Heart right ventricle (tissue), 16 donors: ENCODE data around the gene LNP1. TPM values are rescaled to one million over a fixed set of nuclear protein-coding genes. Genes with fewer than 3 reads are reported as not detected.

Source experiments
- ATAC-seq, 8 donors: fragments of 200-7000 bp; cut with Tn5 transposase; one replicate each; pipeline ENCODE4 v1.9.1; 2020; ENCODE audit warnings: mild to moderate bottlenecking in 8 of 8, moderate library complexity in 8 of 8, moderate number of reproducible peaks in 1 of 8
- DNase-seq, 2 donors: peaks; one replicate each; pipeline ENCODE4 v3.0.0-alpha.2; 2020
- H3K27ac ChIP-seq, 10 donors: fragments of 200-600 bp; sonication (generic) in 2 of 10; one replicate each; pipeline versions ENCODE4 v1.5.0 to v1.8.0; 2020 to 2022; ENCODE audit warnings: mild to moderate bottlenecking in 3 of 10
- H3K27me3 ChIP-seq, 7 donors: fragments of 200-600 bp; one replicate each; pipeline ENCODE4 v1.8.0; 2021 to 2022; ENCODE audit warnings: mild to moderate bottlenecking in 2 of 7
- H3K36me3 ChIP-seq, 9 donors: fragments of 200-600 bp; sonication (generic) in 1 of 9; one replicate each; pipeline versions ENCODE4 v1.5.0 to v1.8.0; 2020 to 2022; ENCODE audit warnings: mild to moderate bottlenecking in 2 of 9
- H3K4me1 ChIP-seq, 9 donors: fragments of 200-600 bp; sonication (generic) in 1 of 9; one replicate each; pipeline versions ENCODE4 v1.5.0 to v1.8.0; 2020 to 2022; ENCODE audit warnings: mild to moderate bottlenecking in 4 of 9
- H3K4me3 ChIP-seq, 10 donors: fragments of 200-600 bp; sonication (generic) in 2 of 10; one replicate each; pipeline versions ENCODE4 v1.5.0 to v1.8.0; 2020 to 2022; ENCODE audit warnings: mild to moderate bottlenecking in 7 of 10, moderate library complexity in 2 of 10
- H3K9me3 ChIP-seq, 11 donors: fragments of 200-600 bp in 10 of 11; sonication (generic) in 2 of 11; one replicate each; pipeline versions ENCODE4 v1.5.0 to v1.8.0; 2013 to 2022; ENCODE audit warnings: mild to moderate bottlenecking in 2 of 11, control low read depth in 1 of 11, moderate library complexity in 1 of 11
- CTCF ChIP-seq, 9 donors: fragments of 200-600 bp; sonication (generic) in 2 of 9; IDR thresholded peaks; one replicate each; pipeline versions ENCODE4 v1.5.0 to v1.8.0; 2021 to 2022; ENCODE audit warnings: antibody characterized with exemption in 9 of 9, mild to moderate bottlenecking in 5 of 9, moderate library complexity in 1 of 9
- WGBS, 2 donors: extraction: QIAGEN DNeasy Blood & Tissue Kit; methylation state at CpG; one replicate each; pipeline ENCODE4 v1.1.7; 2013; ENCODE audit warnings: inconsistent platforms in 1 of 2; 5-methylcytosine and 5-hydroxymethylcytosine counted together
- intact Hi-C, 10 donors: fragments of 100-400 bp; cut with DNase I; formaldehyde crosslinking; loops; one replicate each; pipeline versions ENCODE4 v1.11.1 to v1.14.2; 2022
- polyA plus RNA-seq, 2 donors: library from polyadenylated mRNA; stranded (reverse); fragments of 200-250 nt; gene quantifications; one replicate each; pipeline ENCODE4 v1.2.3, GENCODE V29; 2013
- total RNA-seq, 10 donors: library from RNA; stranded (reverse); fragmentation: NEBNext Ultra II Directional in 3 of 10; extraction: Animal tissue kit (Norgen Biotek cat#: 25700) in 3 of 10; gene quantifications; one replicate each; pipeline versions ENCODE4 v1.2.1 to v1.2.4, GENCODE V29; 2021 to 2023
- donor health status: Arrhythmogenic right ventricular cardiomyopathy.
- donor health status: ischemic (EF 13 %, LVEDD 7.1; RV severe dilation, severe dysfunction).
- donor health status: healthy with polysubstance abuse.
- donor health status: DM: no; HTN: yes; CAD: no.
- donor health status: DM: no; HTN: no; CAD: no.
- donor health status: ischemic (EF 25% LVEDD 6.9; RV normal size, moderate dysfunction).
- donor health status: ischemic (EF 25% LVEDD 5.7; RV mildly dilated, moderate dysfunction).
- donor health status: healthy.
- donor health status: DM: yes; HTN: yes; CAD: no.
- donor health status: Ischemic cardiomyopathy.
- donor health status: ischemic (EF 35%, LVEDD 5.7; RV mildly dilated, moderate dysfunction).
- donor health status: nonischemic (EF 11% LVEDD 7.7; RV severe dilation, severe dysfunction).
- donor health status: DM: yes; HTN: yes; CAD: no.
- donor health status: PGD.
- donor health status: ischemic (EF 29% LVEDD 5.4; RV normal size, mild dysfunction).
- donor health status: nonischemic (EF 23%, LVEDD 6.1; RV moderate dilation, normal function).

LNP1 gene
- total and polyA plus RNA-seq, 12 donors = 1.2 to 5.3 (median 3.8) TPM

GRCh38 chr3:100480081-100480480 lies 78.7 kb downstream of the LNP1 start:
- Histone ChIP-seq H3K27me3 (peaks cover 0 to 10% (median 0%) of the 10 kb centered on the region in 7 donors), H3K9me3 (no peaks in the 10 kb centered on the region), H3K36me3 (no peaks in the 10 kb centered on the region), H3K4me3 (no peak overlapping the region), H3K27ac (no peak overlapping the region), H3K4me1 (no peaks in the 10 kb centered on the region)
- no peak for ATAC-seq
- no peak for TF ChIP-seq CTCF (IDR thresholded peaks at IDR 0.05)
- no peak for DNase-seq
- intact Hi-C loops = no loop called here
- 82 to 88% methylated on average over 5 of the region's 5 CpGs for WGBS, 2 donors

DNA sequence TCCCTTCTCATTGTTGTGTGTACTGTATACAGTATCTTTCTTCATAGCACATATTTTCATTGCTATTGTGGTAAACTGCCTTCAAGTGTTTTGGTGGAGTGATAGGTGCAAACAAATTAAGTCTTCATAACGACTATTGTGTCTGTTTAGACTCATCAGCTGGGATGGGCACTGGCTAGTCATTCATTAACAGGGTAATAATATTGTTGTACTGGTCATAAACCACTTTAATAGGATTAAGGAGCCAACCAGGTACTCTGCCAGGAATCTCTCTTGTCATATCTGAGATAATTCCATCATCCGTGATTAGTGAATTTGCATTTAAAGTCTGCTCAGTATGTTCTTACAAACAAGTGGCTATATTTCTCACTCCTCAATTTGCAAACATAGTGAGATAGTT lies 80.8 kb downstream of the LNP1 start:
- ATAC-seq (no peak), DNase-seq (no peak)
- peaks cover 0 to 10% (median 0%) of the 10 kb centered on the region in 7 donors for H3K27me3 ChIP-seq
- no peak for TF ChIP-seq CTCF (IDR thresholded peaks at IDR 0.05)
- no peaks in the 10 kb centered on the region for H3K9me3 ChIP-seq
- no peaks in the 10 kb centered on the region for H3K36me3 ChIP-seq
- no peaks in the 10 kb centered on the region for H3K4me1 ChIP-seq
- H3K27ac ChIP-seq = no peak overlapping the region
- intact Hi-C loops = no loop called here
- WGBS, 2 donors = 66 to 69% methylated on average over 2 of the region's 2 CpGs
- no peak overlapping the region for H3K4me3 ChIP-seq

- Histone ChIP-seq H3K36me3 (no peaks in the 10 kb centered on the region), H3K4me1 (no peaks in the 10 kb centered on the region), H3K9me3 (no peaks in the 10 kb centered on the region), H3K27ac (no peak overlapping the region), H3K27me3 (peaks cover 0 to 10% (median 0%) of the 10 kb centered on the region in 7 donors), H3K4me3 (no peak overlapping the region)
- 90 to 97% methylated on average over 1 of the region's 1 CpG for WGBS, 2 donors
- DNase-seq (no peak), ATAC-seq (no peak)
- no peak for TF ChIP-seq CTCF (IDR thresholded peaks at IDR 0.05)
- intact Hi-C loops = no loop called here
These were observed 82.2 kb downstream of the LNP1 start for GRCh38 chr3:100483529-100483928.

- Histone ChIP-seq H3K27me3 (peaks cover 0 to 5% (median 0%) of the 10 kb centered on the region in 7 donors), H3K9me3 (no peaks in the 10 kb centered on the region), H3K36me3 (no peaks in the 10 kb centered on the region), H3K4me1 (peaks cover 0 to 6% (median 0%) of the 10 kb centered on the region in 9 donors), H3K27ac (no peak overlapping the region), H3K4me3 (no peak overlapping the region)
- DNase-seq (no peak), ATAC-seq (no peak)
- no peak for TF ChIP-seq CTCF (IDR thresholded peaks at IDR 0.05)
- intact Hi-C loops = no loop called here
- WGBS, 2 donors = 90 to 91% methylated on average over 2 of the region's 2 CpGs
These were observed 85.5 kb downstream of the LNP1 start for GRCh38 chr3:100486808-100487207.
